Body of pancreas (tissue), 4 donors: Measurements from ENCODE around the gene UGT2A1. TPM values are rescaled to one million over a fixed set of nuclear protein-coding genes. Genes with fewer than 3 reads are reported as not detected.
"Not testable (repeated sequence)": the region's sequence is repeated elsewhere in the genome, so short reads cannot be mapped to it uniquely, and the experiment has no call there.

Experiments
- ATAC-seq: fragments of 150-250 bp; one replicate; pipeline ENCODE4 v1.9.1; 2016
- DNase-seq, 4 donors: peaks; one replicate each; pipeline ENCODE4 v3.0.0-alpha.2; 2019
- H3K27ac ChIP-seq, 4 donors: fragments of 200-600 bp; sonication (generic); 1 replicate in 3 of 4; 2 replicates in 1 of 4; pipeline versions ENCODE4 v1.5.1 to v1.6.1; 2016 to 2019; ENCODE audit warnings: mild to moderate bottlenecking in 1 of 4, mixed read lengths in 1 of 4, moderate library complexity in 1 of 4
- H3K27me3 ChIP-seq, 2 donors: fragments of 200-600 bp; sonication (generic); one replicate each; pipeline ENCODE4 v1.6.0; 2016; ENCODE audit warnings: mild to moderate bottlenecking in 1 of 2
- H3K36me3 ChIP-seq, 2 donors: fragments of 200-600 bp; sonication (generic); replicated peaks in 1 of 2; 2 replicates each; pipeline ENCODE4 v1.5.1; 2016; ENCODE audit warnings: low read depth in 2 of 2; ENCODE audit not compliant: insufficient read depth in 1 of 2
- H3K4me1 ChIP-seq: fragments of 200-600 bp; sonication (generic); one replicate; pipeline ENCODE4 v1.6.0; 2016
- H3K4me3 ChIP-seq, 2 donors: fragments of 200-600 bp; sonication (generic); 1 replicate in 1 of 2; 2 replicates in 1 of 2; pipeline ENCODE4 v1.5.1; 2016 to 2019
- H3K9me3 ChIP-seq, 3 donors: fragments of 200-600 bp; sonication (generic); 1 replicate in 2 of 3; 2 replicates in 1 of 3; pipeline ENCODE4 v1.5.1; 2016
- CTCF ChIP-seq, 7 experiments: fragments of 450-650 bp in 4 of 7; fragments of 200-600 bp in 3 of 7; sonication (generic) in 3 of 7; IDR thresholded peaks; one replicate each; pipeline ENCODE4 v1.5.1; 2016 to 2019; ENCODE audit warnings: antibody characterized with exemption in 7 of 7
- POLR2A ChIP-seq, 3 donors: fragments of 450-650 bp; IDR thresholded peaks; one replicate each; pipeline ENCODE4 v1.6.1; 2016; ENCODE audit warnings: antibody characterized with exemption in 3 of 3, mild to moderate bottlenecking in 2 of 3
- WGBS, 2 donors: methylation state at CpG; one replicate each; pipeline ENCODE4 v1.1.5; 2017; 5-methylcytosine and 5-hydroxymethylcytosine counted together
- intact Hi-C: fragments of 100-400 bp; cut with DNase I; formaldehyde crosslinking; loops from one replicate; pipeline ENCODE4 v1.15.1; 2023
- total RNA-seq, 2 donors: library from RNA; depleted of rRNA; stranded (reverse); fragments of >200 nt; gene quantifications; one replicate each; pipeline ENCODE4 v1.1.0, GENCODE V29; 2016

UGT2A1 gene
- total RNA-seq, 2 donors from 2014 or later, result not detected

GRCh38 chr4:69684804-69685203 lies 31.8 kb upstream of the UGT2A1 start:
- intact Hi-C loops, result loop anchor here (5.0 kb wide), 1 partner anchor 197 kb away; no protein-coding TSS in a partner anchor
- Histone ChIP-seq H3K4me3 (no peak overlapping the region), H3K27me3 (no peaks in the 10 kb centered on the region), H3K27ac (no peak overlapping the region), H3K36me3 (no peaks in the 10 kb centered on the region), H3K9me3 (no peaks in the 10 kb centered on the region), H3K4me1 (no peaks in the 10 kb centered on the region)
- WGBS, 2 donors, result 56 to 58% methylated on average over 4 of the region's 4 CpGs
- DNase-seq (no peak), ATAC-seq (no peak)
- TF ChIP-seq CTCF (IDR thresholded peaks at IDR 0.05) (no peak), POLR2A (IDR thresholded peaks at IDR 0.05) (no peak)

- H3K4me1 ChIP-seq, result no peaks in the 10 kb centered on the region
- no peaks in the 10 kb centered on the region for H3K36me3 ChIP-seq
- ATAC-seq, result no peak
- H3K9me3 ChIP-seq, result no peaks in the 10 kb centered on the region
- TF ChIP-seq POLR2A (IDR thresholded peaks at IDR 0.05) (no peak), CTCF (IDR thresholded peaks at IDR 0.05) (no peak)
- no peak for DNase-seq
- intact Hi-C loops, result no loop called here
- H3K4me3 ChIP-seq, result no peak overlapping the region
- H3K27ac ChIP-seq, result no peak overlapping the region
- no peaks in the 10 kb centered on the region for H3K27me3 ChIP-seq
Observed at GRCh38 chr4:69668680-69669079, 15.6 kb upstream of the UGT2A1 start.

- H3K4me3 ChIP-seq, H3K36me3 ChIP-seq, H3K27ac ChIP-seq, ATAC-seq, H3K9me3 ChIP-seq, H3K4me1 ChIP-seq, H3K27me3 ChIP-seq, DNase-seq, intact Hi-C loops: not testable (repeated sequence)
- WGBS, 2 donors, result 79 to 84% methylated on average over 22 of the region's 22 CpGs
Observed at GRCh38 chr4:69664009-69664408, 11.0 kb upstream of the UGT2A1 start.

- ATAC-seq, intact Hi-C loops, H3K4me1 ChIP-seq, H3K9me3 ChIP-seq, H3K27me3 ChIP-seq, H3K4me3 ChIP-seq, DNase-seq, H3K27ac ChIP-seq, H3K36me3 ChIP-seq: not testable (repeated sequence)
- WGBS, 2 donors, result 55 to 60% methylated on average over 4 of the region's 4 CpGs
Observed at GRCh38 chr4:69661130-69661803, 8.2 kb upstream of the UGT2A1 start.

- WGBS, 2 donors, result 84% methylated on average over 5 to 12 of the region's 12 CpGs
- ATAC-seq, result no peak
- no peak for TF ChIP-seq CTCF (IDR thresholded peaks at IDR 0.05)
- TF ChIP-seq POLR2A (IDR thresholded peaks at IDR 0.05), result no peak
Observed at GRCh38 chr4:69658133-69658532, 5.1 kb upstream of the UGT2A1 start.

GRCh38 chr4:69656653-69657158 lies 3.7 kb upstream of the UGT2A1 start:
- Histone ChIP-seq H3K9me3 (no peaks in the 10 kb centered on the region), H3K27me3 (no peaks in the 10 kb centered on the region), H3K27ac (no peak overlapping the region), H3K4me3 (no peak overlapping the region), H3K36me3 (no peaks in the 10 kb centered on the region), H3K4me1 (no peaks in the 10 kb centered on the region)
- DNase-seq (no peak), ATAC-seq (no peak)
- 67 to 76% methylated on average over 6 of the region's 6 CpGs for WGBS, 2 donors
- TF ChIP-seq CTCF (IDR thresholded peaks at IDR 0.05) (no peak), POLR2A (IDR thresholded peaks at IDR 0.05) (no peak)
- intact Hi-C loops, result no loop called here

More at GRCh38 chr4:69658133-69658532, 5.1 kb upstream of the UGT2A1 start:
- Histone ChIP-seq H3K9me3 (no peaks in the 10 kb centered on the region), H3K4me3 (no peak overlapping the region), H3K4me1 (no peaks in the 10 kb centered on the region), H3K27me3 (no peaks in the 10 kb centered on the region), H3K27ac (no peak overlapping the region), H3K36me3 (no peaks in the 10 kb centered on the region)
- intact Hi-C loops, result no loop called here
- no peak for DNase-seq
